DOHH2 (cell line): ENCODE measurements around the gene WARS2.

ENCODE experiments used
- CTCF ChIP-seq: fragments of 200-600 bp; sonication (generic); IDR thresholded peaks from one replicate; pipeline ENCODE4 v1.5.1; 2014; ENCODE audit warnings: antibody characterized with exemption, mild to moderate bottlenecking, low read depth, low read length; ENCODE audit not compliant: poor library complexity, severe bottlenecking
- EZH2phosphoT487 ChIP-seq: fragments of 200-600 bp; sonication (generic); IDR thresholded peaks from 2 replicates; pipeline ENCODE4 v1.6.1; 2017; ENCODE audit warnings: borderline replicate concordance, mild to moderate bottlenecking, antibody characterized with exemption, low read length, moderate library complexity, mixed read lengths

- no peak for TF ChIP-seq CTCF
- TF ChIP-seq EZH2phosphoT487 = no peak
Measured at GRCh38 chr1:119052267-119052666, 88.2 kb downstream of the WARS2 start.
